ENCODE results near the gene MOB3A.
A peak's percentile ranks its signal among the peaks of the same experiment; 100 is the strongest.
"Not testable (repeated sequence)": the region's sequence is repeated elsewhere in the genome, so short reads cannot be mapped to it uniquely, and the experiment has no call there.

Gene MOB3A

DNA sequence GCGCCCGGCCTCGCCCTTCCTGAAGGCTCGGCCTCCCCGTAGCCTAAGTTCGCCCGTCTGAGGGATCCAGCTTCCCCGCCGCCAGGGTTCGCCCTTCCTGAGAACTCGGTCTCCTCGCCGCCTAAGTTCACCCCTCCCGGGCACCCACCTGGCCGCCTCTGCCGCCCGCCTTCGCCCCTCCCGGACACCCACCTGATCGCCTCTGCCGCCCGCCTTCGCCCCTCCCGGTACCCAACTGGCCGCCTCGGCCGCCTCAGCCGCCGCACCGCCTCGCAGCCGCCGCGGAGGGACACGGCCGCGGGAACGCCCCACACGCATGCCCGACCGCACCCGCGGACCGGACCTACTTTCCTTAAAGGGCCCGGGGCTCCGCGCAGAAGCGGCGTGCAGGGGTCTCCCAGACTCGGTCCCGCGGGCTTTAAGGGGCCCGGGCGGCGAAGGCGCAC is at the start of gene MOB3A:
TSS of gene MOB3A (minus strand) at position 293 of the 446 bp plus-strand sequence. CDS start 17,766 bp downstream, outside the sequence.
- Mint-ChIP-seq H3K27me3 (no peaks in the 10 kb centered on the region), H3K4me1 (peaks cover 26 to 63% of the 10 kb centered on the region in 2 donors), H3K4me3 (peak within 1 kb of the TSS; percentile 98 to 99), H3K9me3 (no peaks in the 10 kb centered on the region), H3K36me3 (peaks cover 40 to 56% of the 10 kb centered on the region in 2 donors), H3K27ac (peak within 1 kb of the TSS; percentile 100)
- ATAC-seq (replicated peaks) (peak; percentile 31 to 58), DNase-seq (no peak)

- ATAC-seq (replicated peaks) (no peak), DNase-seq (no peak)
- H3K27me3 Mint-ChIP-seq: no peaks in the 10 kb centered on the region
- peaks cover 22 to 65% of the 10 kb centered on the region in 2 donors for H3K4me1 Mint-ChIP-seq
- H3K9me3 Mint-ChIP-seq: no peaks in the 10 kb centered on the region
- H3K36me3 Mint-ChIP-seq: peaks cover 16% of the 10 kb centered on the region in 2 donors
- H3K4me3 Mint-ChIP-seq: no peak overlapping the region
- H3K27ac Mint-ChIP-seq: peak overlapping the region; percentile 59
Observed at GRCh38 chr19:2145831-2146241, 49.7 kb upstream of the MOB3A start.

DNA sequence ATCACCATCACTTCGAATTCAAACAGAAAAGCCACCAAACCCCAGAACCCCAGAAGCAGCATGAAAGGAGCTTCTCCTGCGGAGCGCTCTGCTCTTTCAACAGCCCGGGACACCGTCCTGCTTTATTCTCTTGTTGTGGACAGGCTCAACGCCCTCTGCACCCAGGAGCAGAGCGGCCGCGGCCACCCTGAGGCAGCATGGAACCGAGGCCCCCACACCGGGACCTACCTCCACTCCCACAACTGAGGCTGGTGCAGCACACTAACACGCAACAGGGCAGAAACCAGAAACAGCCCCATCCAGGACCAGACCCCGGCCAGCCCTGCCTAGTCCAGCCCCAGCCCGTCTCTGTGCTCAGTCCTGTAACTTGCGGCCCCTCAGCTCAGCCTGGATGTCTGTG is 48.1 kb upstream of the MOB3A start:
- Mint-ChIP-seq H3K9me3 (no peaks in the 10 kb centered on the region), H3K27ac (no peak overlapping the region), H3K36me3 (peaks cover 22 to 23% of the 10 kb centered on the region in 2 donors), H3K4me3 (no peak overlapping the region), H3K4me1 (peaks cover 17 to 59% of the 10 kb centered on the region in 2 donors), H3K27me3 (no peaks in the 10 kb centered on the region)
- no peak for ATAC-seq (replicated peaks)
- no peak for DNase-seq

GRCh38 chr19:2142173-2142829 is 46.2 kb upstream of the MOB3A start:
- ATAC-seq (replicated peaks) (no peak), DNase-seq (no peak)
- H3K36me3 Mint-ChIP-seq: peaks cover 27 to 35% of the 10 kb centered on the region in 2 donors
- no peak overlapping the region for H3K4me3 Mint-ChIP-seq
- no peaks in the 10 kb centered on the region for H3K9me3 Mint-ChIP-seq
- H3K4me1 Mint-ChIP-seq: peaks cover 16 to 43% of the 10 kb centered on the region in 2 donors
- H3K27ac Mint-ChIP-seq: no peak overlapping the region
- H3K27me3 Mint-ChIP-seq: no peaks in the 10 kb centered on the region

GRCh38 chr19:2140138-2140569 is 44.0 kb upstream of the MOB3A start:
- no peak for ATAC-seq (replicated peaks)
- H3K27ac Mint-ChIP-seq: no peak overlapping the region
- H3K36me3 Mint-ChIP-seq: peaks cover 31 to 37% of the 10 kb centered on the region in 2 donors
- DNase-seq: no peak
- H3K4me1 Mint-ChIP-seq: peaks cover 10 to 25% of the 10 kb centered on the region in 2 donors
- H3K4me3 Mint-ChIP-seq: no peak overlapping the region
- no peaks in the 10 kb centered on the region for H3K27me3 Mint-ChIP-seq
- H3K9me3 Mint-ChIP-seq: no peaks in the 10 kb centered on the region

DNA sequence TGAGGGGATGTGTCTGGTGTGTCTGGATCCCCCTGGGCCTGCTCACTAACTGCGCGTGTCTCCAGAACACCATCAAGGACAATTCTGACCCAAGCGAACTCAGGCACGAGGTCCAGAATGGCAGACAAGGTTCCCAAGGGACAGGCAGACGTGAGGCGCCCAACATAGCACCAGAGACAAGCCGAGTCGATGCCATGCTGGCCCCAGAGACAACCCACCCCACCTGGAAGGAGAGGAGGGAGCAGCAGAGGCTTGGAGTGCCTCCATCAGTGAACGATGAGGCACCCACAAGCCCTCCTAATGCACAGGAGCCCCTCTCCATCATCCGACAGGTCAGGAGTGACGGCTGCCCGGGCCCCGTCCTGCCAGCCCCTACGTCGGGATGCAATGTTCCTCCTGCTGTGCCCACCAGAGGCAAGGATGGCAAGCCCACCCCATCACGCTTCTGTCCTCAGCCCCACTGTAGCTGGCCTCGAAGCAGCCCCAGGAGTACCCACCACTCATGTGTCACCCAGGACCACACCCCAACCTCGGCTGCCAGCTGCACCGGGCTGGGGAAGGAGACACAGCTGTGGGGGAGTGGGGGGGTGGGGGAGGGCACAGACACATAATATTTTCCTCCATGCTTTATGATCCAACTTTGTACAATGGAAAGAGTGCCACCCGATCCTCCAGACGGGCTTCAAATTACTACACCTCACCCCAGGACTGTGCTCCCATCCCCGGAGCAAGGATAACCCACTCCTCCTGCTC is 43.4 kb upstream of the MOB3A start:
- Mint-ChIP-seq H3K27me3 (no peaks in the 10 kb centered on the region), H3K27ac (peak overlapping the region; percentile 25), H3K4me3 (no peak overlapping the region), H3K4me1 (peaks cover 9 to 20% of the 10 kb centered on the region in 2 donors), H3K9me3 (no peaks in the 10 kb centered on the region), H3K36me3 (peaks cover 28 to 34% of the 10 kb centered on the region in 2 donors)
- no peak for DNase-seq
- no peak for ATAC-seq (replicated peaks)

GRCh38 chr19:2138061-2138728 is 42.1 kb upstream of the MOB3A start:
- Mint-ChIP-seq H3K4me1 (peaks cover 6 to 10% of the 10 kb centered on the region in 2 donors), H3K4me3 (no peak overlapping the region), H3K27me3 (no peaks in the 10 kb centered on the region), H3K36me3 (peaks cover 25 to 36% of the 10 kb centered on the region in 2 donors), H3K9me3 (no peaks in the 10 kb centered on the region), H3K27ac (no peak overlapping the region)
- DNase-seq (no peak), ATAC-seq (replicated peaks) (no peak)

- H3K27me3 Mint-ChIP-seq: no peaks in the 10 kb centered on the region
- no peak overlapping the region for H3K4me3 Mint-ChIP-seq
- no peaks in the 10 kb centered on the region for H3K9me3 Mint-ChIP-seq
- DNase-seq: no peak
- ATAC-seq (replicated peaks): no peak
- no peak overlapping the region for H3K27ac Mint-ChIP-seq
- H3K4me1 Mint-ChIP-seq: peaks cover 6 to 14% of the 10 kb centered on the region in 2 donors
- H3K36me3 Mint-ChIP-seq: peaks cover 34 to 43% of the 10 kb centered on the region in 2 donors
Observed at GRCh38 chr19:2136796-2137195, 40.7 kb upstream of the MOB3A start.

- no peak for DNase-seq
- Mint-ChIP-seq H3K9me3 (no peaks in the 10 kb centered on the region), H3K4me3 (no peak overlapping the region), H3K27ac (no peak overlapping the region), H3K36me3 (peaks cover 33 to 44% of the 10 kb centered on the region in 2 donors), H3K4me1 (peaks cover 6 to 14% of the 10 kb centered on the region in 2 donors), H3K27me3 (no peaks in the 10 kb centered on the region)
- no peak for ATAC-seq (replicated peaks)
Observed at GRCh38 chr19:2135474-2136402, 39.6 kb upstream of the MOB3A start.

- peaks cover 2 to 5% of the 10 kb centered on the region in 2 donors for H3K4me1 Mint-ChIP-seq
- no peaks in the 10 kb centered on the region for H3K9me3 Mint-ChIP-seq
- H3K27ac Mint-ChIP-seq: peak overlapping the region; percentile 31
- ATAC-seq (replicated peaks) (no peak), DNase-seq (no peak)
- peaks cover 31 to 40% of the 10 kb centered on the region in 2 donors for H3K36me3 Mint-ChIP-seq
- no peaks in the 10 kb centered on the region for H3K27me3 Mint-ChIP-seq
- no peak overlapping the region for H3K4me3 Mint-ChIP-seq
Observed at GRCh38 chr19:2132731-2133490, 36.8 kb upstream of the MOB3A start.

- Mint-ChIP-seq H3K36me3 (peaks cover 29 to 37% of the 10 kb centered on the region in 2 donors), H3K4me3 (no peak overlapping the region), H3K4me1 (peaks cover 2 to 5% of the 10 kb centered on the region in 2 donors), H3K27ac (peak overlapping the region; percentile 9), H3K27me3 (no peaks in the 10 kb centered on the region), H3K9me3 (no peaks in the 10 kb centered on the region)
- no peak for DNase-seq
- no peak for ATAC-seq (replicated peaks)
Observed at GRCh38 chr19:2132191-2132590, 36.1 kb upstream of the MOB3A start.

DNA sequence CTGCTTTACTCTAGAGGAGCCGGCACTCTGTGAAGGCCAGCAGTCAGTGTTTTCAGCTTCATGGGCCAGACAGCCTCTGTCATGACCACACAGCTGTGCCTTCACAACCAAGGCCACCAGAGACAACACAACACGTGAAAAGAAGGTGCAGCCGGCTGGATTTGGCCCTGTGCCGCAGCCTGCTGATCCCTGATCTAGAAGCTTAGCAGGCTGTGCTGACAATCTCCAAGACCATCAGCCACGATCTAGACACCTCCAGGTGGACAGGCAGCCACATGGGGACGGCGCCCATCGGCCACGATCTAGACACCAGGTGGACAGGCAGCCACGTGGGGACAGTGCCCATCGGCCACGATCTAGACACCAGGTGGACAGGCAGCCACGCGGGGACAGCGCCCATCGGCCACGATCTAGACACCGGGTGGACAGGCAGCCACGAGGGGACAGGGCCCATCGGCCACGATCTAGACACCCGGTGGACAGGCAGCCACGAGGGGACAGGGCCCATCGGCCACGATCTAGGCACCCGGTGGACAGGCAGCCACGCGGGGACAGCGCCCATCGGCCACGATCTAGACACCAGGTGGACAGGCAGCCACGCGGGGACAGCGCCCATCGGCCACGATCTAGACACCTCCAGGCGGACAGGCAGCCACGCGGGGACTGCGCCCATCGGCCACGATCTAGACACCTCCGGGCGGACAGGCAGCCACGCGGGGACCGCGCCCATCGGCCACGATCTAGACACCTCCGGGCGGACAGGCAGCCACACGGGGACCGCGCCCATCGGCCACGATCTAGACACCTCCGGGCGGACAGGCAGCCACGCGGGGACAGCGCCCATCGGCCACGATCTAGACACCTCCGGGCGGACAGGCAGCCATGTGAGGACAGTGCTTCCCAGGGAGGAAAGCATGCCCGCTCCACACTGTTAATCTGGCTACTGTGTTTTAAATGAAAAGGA is 35.2 kb upstream of the MOB3A start:
- H3K4me3 Mint-ChIP-seq; ATAC-seq (replicated peaks); H3K4me1 Mint-ChIP-seq; H3K9me3 Mint-ChIP-seq; DNase-seq; H3K27me3 Mint-ChIP-seq; H3K27ac Mint-ChIP-seq: not testable (repeated sequence)
- H3K36me3 Mint-ChIP-seq: peaks cover 33 to 41% of the 10 kb centered on the region in 2 donors

Data from stimulated activated naive B cell treated with anti-CD40 and anti-IgM and Interleukin-4, amounts not matched to agents 10 μg/mL and 1 μg/mL and 100 μg/mL, for 72 hours (primary cell).